Measurements from ENCODE around the gene PARVB.

The PARVB gene

DNA sequence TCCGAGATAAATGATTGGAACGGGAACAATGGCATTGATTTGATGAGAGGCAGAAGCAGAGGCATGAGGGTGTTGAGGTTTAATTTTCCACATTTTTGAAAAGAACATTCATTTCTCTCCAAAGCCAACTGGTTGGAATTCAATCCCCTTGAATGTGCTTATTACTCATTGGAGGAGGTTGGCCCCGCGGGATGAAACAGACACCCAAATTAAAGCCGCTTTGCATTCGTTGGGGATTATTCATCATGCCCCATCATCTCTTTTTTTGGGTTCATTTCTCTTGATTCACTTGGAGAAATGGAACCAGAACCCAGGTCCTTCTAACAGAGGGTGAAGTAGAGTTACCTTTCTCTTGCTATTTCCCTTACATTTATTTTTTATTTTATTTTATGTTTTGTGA is 109.1 kb downstream of the PARVB start:
- no peak overlapping the region for H3K4me3 ChIP-seq (ENCODE audit: low read depth in 1 of 2, low read length in 2 of 2)
- H3K4me1 ChIP-seq (ENCODE audit: control insufficient read depth in 1 of 2, insufficient read depth in 2 of 2, low read length in 2 of 2), result no peaks in the 10 kb centered on the region
- H3K9me3 ChIP-seq (ENCODE audit: control insufficient read depth in 1 of 2, low read length in 2 of 2), result peaks cover 0 to 13% of the 10 kb centered on the region in 2 donors
- no peaks in the 10 kb centered on the region for H3K27me3 ChIP-seq (ENCODE audit: low read depth, low read length)
- no peak overlapping the region for H3K27ac ChIP-seq (ENCODE audit: low read length)
- peaks cover 23 to 26% of the 10 kb centered on the region in 2 donors for H3K36me3 ChIP-seq (ENCODE audit: control insufficient read depth in 1 of 2, insufficient read depth in 2 of 2, low read length in 2 of 2)

DNA sequence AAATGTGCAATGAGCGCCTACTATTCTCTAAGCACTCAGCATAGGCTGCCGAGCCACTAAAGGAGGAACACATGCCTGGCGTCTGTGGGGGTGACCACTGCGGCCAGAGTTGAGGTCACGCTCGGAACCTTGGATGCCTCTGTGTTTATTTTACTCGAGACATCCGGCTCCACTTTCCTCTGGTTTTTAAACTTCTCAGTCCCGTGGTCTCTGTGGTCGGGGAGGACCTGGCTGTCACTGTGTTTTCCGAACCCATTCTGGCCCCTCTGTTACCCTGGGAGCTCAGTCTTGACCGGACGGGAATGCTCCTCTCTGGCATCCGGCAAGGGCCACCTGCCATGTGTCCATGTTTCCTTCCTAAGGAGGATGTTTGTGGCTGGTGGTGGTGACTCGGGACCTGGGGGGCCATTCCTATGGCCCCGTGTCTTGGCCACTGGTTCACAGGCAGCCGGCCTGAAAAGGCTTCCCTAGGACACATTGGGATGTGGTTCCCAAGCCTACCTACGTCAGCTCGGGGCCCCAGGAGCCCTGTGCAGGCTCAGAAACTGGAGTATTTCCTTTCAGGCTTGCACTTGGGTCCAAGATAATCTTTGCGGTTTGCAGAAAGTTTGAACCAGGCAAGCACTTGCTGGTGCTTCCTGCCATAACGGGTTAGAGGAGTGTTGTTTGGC is 109.9 kb downstream of the PARVB start:
- H3K36me3 ChIP-seq (ENCODE audit: control insufficient read depth in 1 of 2, insufficient read depth in 2 of 2, low read length in 2 of 2), result peaks cover 26% of the 10 kb centered on the region in 2 donors

DNA sequence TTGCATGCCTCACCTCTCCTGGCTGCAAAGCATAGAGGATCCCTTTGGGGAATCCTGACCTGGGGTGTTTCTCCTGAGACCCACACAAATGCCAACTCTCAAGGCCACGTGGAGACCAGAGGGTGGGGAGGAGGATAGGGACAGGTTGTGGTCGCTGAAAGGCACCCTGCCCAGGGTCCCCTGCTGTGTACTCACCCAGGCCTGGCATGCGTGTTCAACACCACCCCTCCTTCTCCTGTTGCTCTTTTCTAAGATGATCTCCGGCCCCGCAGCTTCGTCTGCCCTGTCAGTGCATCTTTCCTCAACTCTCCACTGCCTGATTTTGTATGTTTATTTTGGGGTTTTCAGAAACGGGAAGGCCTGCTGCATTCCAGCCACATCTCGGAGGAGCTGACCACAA is 112.0 kb downstream of the PARVB start:
- Histone ChIP-seq H3K4me1 (ENCODE audit: control insufficient read depth in 1 of 2, insufficient read depth in 2 of 2, low read length in 2 of 2) (peaks cover 0 to 6% of the 10 kb centered on the region in 2 donors), H3K9me3 (ENCODE audit: control insufficient read depth in 1 of 2, low read length in 2 of 2) (peaks cover 0 to 13% of the 10 kb centered on the region in 2 donors), H3K36me3 (ENCODE audit: control insufficient read depth in 1 of 2, insufficient read depth in 2 of 2, low read length in 2 of 2) (peaks cover 26% of the 10 kb centered on the region in 2 donors), H3K27ac (ENCODE audit: low read length) (no peak overlapping the region), H3K27me3 (ENCODE audit: low read depth, low read length) (no peaks in the 10 kb centered on the region), H3K4me3 (ENCODE audit: low read depth in 1 of 2, low read length in 2 of 2) (no peak overlapping the region)

More for the DNA sequence above, 109.9 kb downstream of the PARVB start:
- no peaks in the 10 kb centered on the region for H3K4me1 ChIP-seq (ENCODE audit: control insufficient read depth in 1 of 2, insufficient read depth in 2 of 2, low read length in 2 of 2)
- H3K4me3 ChIP-seq (ENCODE audit: low read depth in 1 of 2, low read length in 2 of 2), result no peak overlapping the region
- no peak overlapping the region for H3K27ac ChIP-seq (ENCODE audit: low read length)
- peaks cover 0 to 13% of the 10 kb centered on the region in 2 donors for H3K9me3 ChIP-seq (ENCODE audit: control insufficient read depth in 1 of 2, low read length in 2 of 2)
- no peaks in the 10 kb centered on the region for H3K27me3 ChIP-seq (ENCODE audit: low read depth, low read length)

GRCh38 chr22:44136786-44137185 is 112.7 kb downstream of the PARVB start:
- peaks cover 0 to 13% of the 10 kb centered on the region in 2 donors for H3K9me3 ChIP-seq (ENCODE audit: control insufficient read depth in 1 of 2, low read length in 2 of 2)
- H3K4me1 ChIP-seq (ENCODE audit: control insufficient read depth in 1 of 2, insufficient read depth in 2 of 2, low read length in 2 of 2), result peaks cover 0 to 6% of the 10 kb centered on the region in 2 donors
- no peak overlapping the region for H3K4me3 ChIP-seq (ENCODE audit: low read depth in 1 of 2, low read length in 2 of 2)
- H3K27ac ChIP-seq (ENCODE audit: low read length), result no peak overlapping the region
- no peaks in the 10 kb centered on the region for H3K27me3 ChIP-seq (ENCODE audit: low read depth, low read length)
- H3K36me3 ChIP-seq (ENCODE audit: control insufficient read depth in 1 of 2, insufficient read depth in 2 of 2, low read length in 2 of 2), result peaks cover 26% of the 10 kb centered on the region in 2 donors

DNA sequence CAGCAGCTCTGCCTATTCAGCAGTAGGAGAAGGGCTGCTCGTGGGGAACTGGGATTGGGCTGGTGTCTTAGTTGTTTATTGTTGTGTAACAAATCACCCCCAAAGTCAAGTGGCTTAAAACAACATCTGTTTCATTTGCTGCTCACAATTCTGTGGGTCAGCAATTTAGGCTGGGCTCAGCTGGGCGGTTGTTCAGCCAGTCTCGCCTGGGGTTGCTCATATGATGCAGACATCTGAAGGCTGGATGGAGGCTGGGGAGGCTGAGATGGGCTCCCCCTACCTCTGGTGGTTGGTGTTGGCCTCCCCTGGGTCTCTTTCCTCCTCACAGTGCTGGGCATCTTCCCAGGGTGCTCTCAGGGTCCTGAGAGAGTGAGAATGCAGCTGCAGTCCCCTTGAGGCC is 113.3 kb downstream of the PARVB start:
- no peaks in the 10 kb centered on the region for H3K27me3 ChIP-seq (ENCODE audit: low read depth, low read length)
- H3K27ac ChIP-seq (ENCODE audit: low read length), result no peak overlapping the region
- H3K4me1 ChIP-seq (ENCODE audit: control insufficient read depth in 1 of 2, insufficient read depth in 2 of 2, low read length in 2 of 2), result peaks cover 0 to 6% of the 10 kb centered on the region in 2 donors
- H3K4me3 ChIP-seq (ENCODE audit: low read depth in 1 of 2, low read length in 2 of 2), result no peak overlapping the region
- H3K9me3 ChIP-seq (ENCODE audit: control insufficient read depth in 1 of 2, low read length in 2 of 2), result peaks cover 0 to 13% of the 10 kb centered on the region in 2 donors
- peaks cover 26% of the 10 kb centered on the region in 2 donors for H3K36me3 ChIP-seq (ENCODE audit: control insufficient read depth in 1 of 2, insufficient read depth in 2 of 2, low read length in 2 of 2)

GRCh38 chr22:44139773-44140172 is 115.7 kb downstream of the PARVB start:
- no peak overlapping the region for H3K4me3 ChIP-seq (ENCODE audit: low read depth in 1 of 2, low read length in 2 of 2)
- peaks cover 0 to 13% of the 10 kb centered on the region in 2 donors for H3K9me3 ChIP-seq (ENCODE audit: control insufficient read depth in 1 of 2, low read length in 2 of 2)
- H3K4me1 ChIP-seq (ENCODE audit: control insufficient read depth in 1 of 2, insufficient read depth in 2 of 2, low read length in 2 of 2), result peaks cover 0 to 19% of the 10 kb centered on the region in 2 donors
- no peak overlapping the region for H3K27ac ChIP-seq (ENCODE audit: low read length)
- peaks cover 19 to 26% of the 10 kb centered on the region in 2 donors for H3K36me3 ChIP-seq (ENCODE audit: control insufficient read depth in 1 of 2, insufficient read depth in 2 of 2, low read length in 2 of 2)
- no peaks in the 10 kb centered on the region for H3K27me3 ChIP-seq (ENCODE audit: low read depth, low read length)

DNA sequence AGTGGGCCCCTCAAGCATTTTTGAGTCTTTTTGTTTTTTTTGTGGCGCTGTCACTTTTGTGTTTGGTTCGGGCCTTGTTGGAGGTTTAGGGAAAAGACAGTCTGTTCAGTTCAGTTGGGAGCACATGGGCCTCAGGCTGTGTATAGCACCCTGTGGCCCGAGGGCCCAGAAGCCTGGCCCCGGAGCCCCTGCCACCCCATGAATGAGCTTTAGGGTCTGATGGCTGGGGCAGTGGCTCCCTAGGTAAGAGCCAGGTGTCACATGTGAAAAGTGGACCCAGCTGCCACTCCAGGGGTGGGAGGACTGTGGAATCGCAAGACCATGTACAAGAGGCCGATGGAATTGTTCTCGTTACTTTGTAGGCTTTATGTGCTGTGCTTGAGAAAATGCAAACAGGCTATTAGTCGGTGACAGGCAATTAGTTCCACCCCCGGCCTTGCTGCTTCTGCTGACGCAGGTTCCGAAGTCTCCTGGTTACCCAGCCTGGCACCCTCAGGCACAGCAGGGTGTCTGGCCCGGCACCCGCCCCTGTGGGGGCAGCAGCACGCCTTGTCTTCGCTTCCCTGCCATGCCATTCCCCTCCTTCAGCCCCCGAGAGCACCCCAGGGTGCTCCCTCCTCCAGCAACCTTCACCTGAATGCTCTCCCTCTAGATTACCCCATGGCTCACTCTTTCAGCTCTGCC is 118.5 kb downstream of the PARVB start:
- Histone ChIP-seq H3K27me3 (ENCODE audit: low read depth, low read length) (no peaks in the 10 kb centered on the region), H3K4me1 (ENCODE audit: control insufficient read depth in 1 of 2, insufficient read depth in 2 of 2, low read length in 2 of 2) (peaks cover 0 to 32% of the 10 kb centered on the region in 2 donors), H3K27ac (ENCODE audit: low read length) (peak overlapping the region; percentile 54), H3K9me3 (ENCODE audit: control insufficient read depth in 1 of 2, low read length in 2 of 2) (peaks cover 0 to 3% of the 10 kb centered on the region in 2 donors), H3K4me3 (ENCODE audit: low read depth in 1 of 2, low read length in 2 of 2) (no peak overlapping the region), H3K36me3 (ENCODE audit: control insufficient read depth in 1 of 2, insufficient read depth in 2 of 2, low read length in 2 of 2) (peaks cover 4 to 9% of the 10 kb centered on the region in 2 donors)

- no peaks in the 10 kb centered on the region for H3K9me3 ChIP-seq (ENCODE audit: control insufficient read depth in 1 of 2, low read length in 2 of 2)
- H3K4me1 ChIP-seq (ENCODE audit: control insufficient read depth in 1 of 2, insufficient read depth in 2 of 2, low read length in 2 of 2), result peaks cover 0 to 32% of the 10 kb centered on the region in 2 donors
- H3K27me3 ChIP-seq (ENCODE audit: low read depth, low read length), result no peaks in the 10 kb centered on the region
- peak overlapping the region; percentile 54 for H3K27ac ChIP-seq (ENCODE audit: low read length)
- peaks cover 0 to 3% of the 10 kb centered on the region in 2 donors for H3K36me3 ChIP-seq (ENCODE audit: control insufficient read depth in 1 of 2, insufficient read depth in 2 of 2, low read length in 2 of 2)
- no peak overlapping the region for H3K4me3 ChIP-seq (ENCODE audit: low read depth in 1 of 2, low read length in 2 of 2)
These were observed 119.0 kb downstream of the PARVB start for GRCh38 chr22:44143105-44143474.

DNA sequence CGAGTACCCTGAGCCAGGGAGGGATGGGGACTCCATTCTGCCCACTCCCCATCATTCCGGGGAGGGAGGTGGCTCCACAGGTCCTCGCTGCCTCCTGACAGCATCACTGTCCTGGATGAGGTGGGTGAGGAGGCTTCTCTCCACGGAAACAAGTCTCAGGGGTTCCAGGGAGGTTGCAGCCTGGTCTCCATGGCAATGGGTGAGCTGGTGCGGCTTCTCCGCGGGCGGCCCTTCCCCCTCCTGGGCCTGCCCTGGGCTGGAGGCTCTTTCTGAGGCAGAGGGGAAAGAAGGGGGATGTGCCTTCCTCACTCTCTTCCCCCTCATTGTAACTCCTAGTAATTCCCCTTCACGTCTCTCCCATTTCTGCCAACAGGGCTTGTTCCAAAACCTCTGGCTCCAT is 119.5 kb downstream of the PARVB start:
- no peaks in the 10 kb centered on the region for H3K27me3 ChIP-seq (ENCODE audit: low read depth, low read length)
- H3K27ac ChIP-seq (ENCODE audit: low read length), result no peak overlapping the region
- no peaks in the 10 kb centered on the region for H3K9me3 ChIP-seq (ENCODE audit: control insufficient read depth in 1 of 2, low read length in 2 of 2)
- no peak overlapping the region for H3K4me3 ChIP-seq (ENCODE audit: low read depth in 1 of 2, low read length in 2 of 2)
- H3K36me3 ChIP-seq (ENCODE audit: control insufficient read depth in 1 of 2, insufficient read depth in 2 of 2, low read length in 2 of 2), result no peaks in the 10 kb centered on the region
- H3K4me1 ChIP-seq (ENCODE audit: control insufficient read depth in 1 of 2, insufficient read depth in 2 of 2, low read length in 2 of 2), result peaks cover 2 to 37% of the 10 kb centered on the region in 2 donors

- H3K36me3 ChIP-seq (ENCODE audit: control insufficient read depth in 1 of 2, insufficient read depth in 2 of 2, low read length in 2 of 2), result no peaks in the 10 kb centered on the region
- H3K27ac ChIP-seq (ENCODE audit: low read length), result no peak overlapping the region
- H3K4me3 ChIP-seq (ENCODE audit: low read depth in 1 of 2, low read length in 2 of 2), result no peak overlapping the region
- H3K4me1 ChIP-seq (ENCODE audit: control insufficient read depth in 1 of 2, insufficient read depth in 2 of 2, low read length in 2 of 2), result peaks cover 4 to 39% of the 10 kb centered on the region in 2 donors
- no peaks in the 10 kb centered on the region for H3K27me3 ChIP-seq (ENCODE audit: low read depth, low read length)
- H3K9me3 ChIP-seq (ENCODE audit: control insufficient read depth in 1 of 2, low read length in 2 of 2), result no peaks in the 10 kb centered on the region
These were observed 120.0 kb downstream of the PARVB start for GRCh38 chr22:44144046-44144569.

GRCh38 chr22:44145544-44145943 is 121.4 kb downstream of the PARVB start:
- peak overlapping the region; percentile 39 for H3K27ac ChIP-seq (ENCODE audit: low read length)

More at GRCh38 chr22:44145544-44145943, 121.4 kb downstream of the PARVB start:
- Histone ChIP-seq H3K4me3 (ENCODE audit: low read depth in 1 of 2, low read length in 2 of 2) (no peak overlapping the region), H3K36me3 (ENCODE audit: control insufficient read depth in 1 of 2, insufficient read depth in 2 of 2, low read length in 2 of 2) (no peaks in the 10 kb centered on the region), H3K9me3 (ENCODE audit: control insufficient read depth in 1 of 2, low read length in 2 of 2) (no peaks in the 10 kb centered on the region), H3K27me3 (ENCODE audit: low read depth, low read length) (no peaks in the 10 kb centered on the region), H3K4me1 (ENCODE audit: control insufficient read depth in 1 of 2, insufficient read depth in 2 of 2, low read length in 2 of 2) (peaks cover 4 to 33% of the 10 kb centered on the region in 2 donors)

Data from muscle layer of duodenum (tissue), 2 donors.